Panc1 (cell line): ENCODE data around the gene SYNPO2L. TPM values are rescaled to one million over a fixed set of nuclear protein-coding genes. Genes with fewer than 3 reads are reported as not detected.
"Not testable (repeated sequence)": the region's sequence is repeated elsewhere in the genome, so short reads cannot be mapped to it uniquely, and the experiment has no call there.

ENCODE experiments used
- ATAC-seq: fragments of 200-7000 bp; cut with Tn5 transposase; 2 replicates; pipeline ENCODE4 v1.9.1; 2020; ENCODE audit warnings: mild to moderate bottlenecking, moderate library complexity
- Bru-seq: library from RNA; stranded (reverse); fragments of 400-500 nt; gene quantifications from one replicate; lab custom pipeline; 2021; lab: Mats Ljungman, UMichigan
- BruChase-seq, 2 experiments: library from RNA; stranded (reverse); fragments of 400-500 nt; gene quantifications; one replicate each; lab custom pipeline; 2021; lab: Mats Ljungman, UMichigan
- BruUV-seq: library from RNA; stranded (reverse); fragments of 400-500 nt; replicated peaks from 2 replicates; lab custom pipeline; 2021; lab: Mats Ljungman, UMichigan
- CTCF ChIA-PET: fragments of 300-600 bp; sonication (Branson Sonifier 250); formaldehyde crosslinking; loops from one replicate; lab custom pipeline; 2022; ENCODE audit warnings: antibody characterized with exemption; lab: Charles Lee
- POLR2A ChIA-PET: fragments of 300-600 bp; sonication (Branson Sonifier 250); formaldehyde crosslinking; loops from one replicate; lab custom pipeline; 2022; ENCODE audit warnings: antibody characterized with exemption; lab: Charles Lee
- DNase-seq: peaks from one replicate; pipeline ENCODE4 v3.0.0-alpha.2; 2010; ENCODE audit warnings: low read depth, low spot score
- H3K27ac ChIP-seq: 2 replicates; pipeline ENCODE4 v1.5.1; 2011; ENCODE audit warnings: mild to moderate bottlenecking, low read length, inconsistent platforms
- H3K27me3 ChIP-seq: fragments of 200-500 bp; sonication (Bioruptor generic); 2 replicates; pipeline ENCODE4 v1.6.0; 2014; ENCODE audit warnings: low read length, inconsistent platforms; ENCODE audit not compliant: control insufficient read depth, insufficient read depth
- H3K36me3 ChIP-seq: fragments of 200-500 bp; sonication (Bioruptor generic); 2 replicates; pipeline ENCODE4 v1.5.1; 2014; ENCODE audit warnings: inconsistent platforms, mild to moderate bottlenecking, low read length, moderate library complexity; ENCODE audit not compliant: control insufficient read depth, insufficient read depth
- H3K4me1 ChIP-seq: 2 replicates; pipeline ENCODE4 v1.5.1; 2011; ENCODE audit warnings: inconsistent platforms, mild to moderate bottlenecking, low read length, moderate library complexity; ENCODE audit not compliant: control insufficient read depth, insufficient read depth
- H3K4me3 ChIP-seq, 2 experiments: 2 replicates each; pipeline ENCODE4 v1.5.1; 2011 to 2012; ENCODE audit warnings: low read depth in 2 of 2, low read length in 2 of 2, mild to moderate bottlenecking in 2 of 2, inconsistent platforms in 1 of 2, moderate library complexity in 1 of 2
- H3K9me3 ChIP-seq: fragments of 200-500 bp; sonication (Bioruptor generic); 2 replicates; pipeline ENCODE4 v1.5.1; 2014; ENCODE audit warnings: low read depth, mild to moderate bottlenecking, inconsistent platforms, low read length, moderate library complexity; ENCODE audit not compliant: control insufficient read depth, insufficient read depth
- CTCF ChIP-seq: fragments of 450-650 bp; IDR thresholded peaks from 2 replicates; pipeline ENCODE4 v1.5.1; 2017; ENCODE audit warnings: mild to moderate bottlenecking
- POLR2AphosphoS5 ChIP-seq: IDR thresholded peaks from 2 replicates; pipeline ENCODE4 v1.6.1; 2012; ENCODE audit warnings: mild to moderate bottlenecking, low read depth, low read length, moderate library complexity
- REST ChIP-seq, 2 experiments: IDR thresholded peaks; 2 replicates each; pipeline ENCODE4 v1.6.1; 2011 to 2012; ENCODE audit warnings: low read depth in 2 of 2, control low read depth in 1 of 2, low read length in 1 of 2, mild to moderate bottlenecking in 1 of 2, moderate library complexity in 1 of 2; ENCODE audit not compliant: insufficient read depth in 1 of 2
- SIN3A ChIP-seq: IDR thresholded peaks from 2 replicates; pipeline ENCODE4 v1.6.1; 2012; ENCODE audit warnings: low read depth, mild to moderate bottlenecking, low read length, moderate library complexity, borderline replicate concordance; ENCODE audit not compliant: insufficient read depth
- TCF7L2 ChIP-seq: IDR thresholded peaks from 2 replicates; pipeline ENCODE4 v1.6.1; 2011; ENCODE audit warnings: mild to moderate bottlenecking, low read depth, low read length, inconsistent platforms
- in situ Hi-C: cut with HindIII; loops from 2 replicates; pipeline ENCODE4 v1.10.0; 2016; ENCODE audit warnings: low sequenced_read_pairs, low pct_unique_long_range_greater_than_20kb
- intact Hi-C: fragments of 100-400 bp; cut with micrococcal nuclease; formaldehyde crosslinking; loops from one replicate; pipeline ENCODE4 v1.10.0; 2022; ENCODE audit not compliant: unreplicated experiment
- long read RNA-seq: library from polyadenylated mRNA; unstranded; transcript quantifications from one replicate; pipeline ENCODE4 v2.0.0, GENCODE V29; 2021; ENCODE audit not compliant: unreplicated experiment
- polyA plus RNA-seq: library from polyadenylated mRNA; unstranded; fragments of >200 nt; gene quantifications from one replicate; pipeline ENCODE4 v1.2.1, GENCODE V29; 2012; ENCODE audit warnings: missing spikeins; ENCODE audit not compliant: insufficient read length
- total RNA-seq: library from RNA; stranded (reverse); gene quantifications from one replicate; pipeline ENCODE4 v1.2.1, GENCODE V29; 2021; ENCODE audit not compliant: unreplicated experiment

Gene SYNPO2L
- total RNA-seq (not detected), Bru-seq, nascent RNA (percentile 11 among the genes with signal in this experiment), BruChase-seq, experiment 1, labeled RNA remaining after a 2-hour chase (percentile 16 among the genes with signal in this experiment), BruChase-seq, experiment 2, labeled RNA remaining after a 6-hour chase (percentile 18 among the genes with signal in this experiment)
- polyA plus RNA-seq = 0.07 TPM
- long read RNA-seq = 0 reads

GRCh38 chr10:73655990-73656298 lies at the start of gene SYNPO2L:
SYNPO2L (minus strand) TSS chr10:73656029; CDS start chr10:73655922, 107 bp downstream.
- intact Hi-C loops (no loop called here), in situ Hi-C loops (no loop called here)
- H3K9me3 ChIP-seq = no peaks in the 10 kb centered on the region
- no peaks in the 10 kb centered on the region for H3K27me3 ChIP-seq
- H3K36me3 ChIP-seq = no peaks in the 10 kb centered on the region
- peaks cover 3% of the 10 kb centered on the region; the same call in 1 of the 2 replicates for H3K4me1 ChIP-seq
- CTCF ChIA-PET = no interaction called here
- BruUV-seq = no TSS peak
- H3K27ac ChIP-seq = no peak within 1 kb of the TSS
- no peak within 1 kb of the TSS for H3K4me3 ChIP-seq
- ATAC-seq (no peak), DNase-seq (no peak)
- no peak for TF ChIP-seq TCF7L2
- TF ChIP-seq SIN3A = no peak
- TF ChIP-seq CTCF = no peak
- TF ChIP-seq POLR2AphosphoS5 = no peak
- TF ChIP-seq REST (IDR thresholded peaks at IDR 0.05; ENCODE audit: insufficient read depth in 1 of 2, low read depth in 2 of 2, low read length in 1 of 2) = no peak
- POLR2A ChIA-PET = no interaction called here

- H3K27me3 ChIP-seq, H3K27ac ChIP-seq, ATAC-seq, intact Hi-C loops, H3K36me3 ChIP-seq, in situ Hi-C loops, H3K4me1 ChIP-seq, POLR2A ChIA-PET, H3K9me3 ChIP-seq, DNase-seq, H3K4me3 ChIP-seq, CTCF ChIA-PET, BruUV-seq: not testable (repeated sequence)
These were observed 48.1 kb upstream of the SYNPO2L start for GRCh38 chr10:73703924-73704323.

GRCh38 chr10:73698819-73699218 lies 43.0 kb upstream of the SYNPO2L start:
- H3K4me3 ChIP-seq, DNase-seq, BruUV-seq, H3K36me3 ChIP-seq, H3K27ac ChIP-seq, POLR2A ChIA-PET, intact Hi-C loops, CTCF ChIA-PET, H3K4me1 ChIP-seq, H3K9me3 ChIP-seq, in situ Hi-C loops, H3K27me3 ChIP-seq, ATAC-seq: not testable (repeated sequence)

GRCh38 chr10:73697675-73698159 lies 41.9 kb upstream of the SYNPO2L start, which contains the start of gene AGAP5:
AGAP5 (minus strand) TSS chr10:73698109; CDS start chr10:73697755, 354 bp downstream.
- H3K9me3 ChIP-seq, H3K27ac ChIP-seq, CTCF ChIA-PET, H3K4me3 ChIP-seq, POLR2A ChIA-PET, intact Hi-C loops, H3K27me3 ChIP-seq, DNase-seq, in situ Hi-C loops, ATAC-seq, H3K4me1 ChIP-seq, BruUV-seq, H3K36me3 ChIP-seq: not testable (repeated sequence)

GRCh38 chr10:73695302-73695701 lies 39.5 kb upstream of the SYNPO2L start:
- BruUV-seq, POLR2A ChIA-PET, H3K27me3 ChIP-seq, in situ Hi-C loops, H3K27ac ChIP-seq, H3K36me3 ChIP-seq, H3K4me1 ChIP-seq, DNase-seq, CTCF ChIA-PET, ATAC-seq, intact Hi-C loops, H3K9me3 ChIP-seq, H3K4me3 ChIP-seq: not testable (repeated sequence)
